ENCODE results near the gene GATA1.
A peak's percentile ranks its signal among the peaks of the same experiment; 100 is the strongest.
"Not testable (repeated sequence)": the region's sequence is repeated elsewhere in the genome, so short reads cannot be mapped to it uniquely, and the experiment has no call there.

Gene GATA1

DNA sequence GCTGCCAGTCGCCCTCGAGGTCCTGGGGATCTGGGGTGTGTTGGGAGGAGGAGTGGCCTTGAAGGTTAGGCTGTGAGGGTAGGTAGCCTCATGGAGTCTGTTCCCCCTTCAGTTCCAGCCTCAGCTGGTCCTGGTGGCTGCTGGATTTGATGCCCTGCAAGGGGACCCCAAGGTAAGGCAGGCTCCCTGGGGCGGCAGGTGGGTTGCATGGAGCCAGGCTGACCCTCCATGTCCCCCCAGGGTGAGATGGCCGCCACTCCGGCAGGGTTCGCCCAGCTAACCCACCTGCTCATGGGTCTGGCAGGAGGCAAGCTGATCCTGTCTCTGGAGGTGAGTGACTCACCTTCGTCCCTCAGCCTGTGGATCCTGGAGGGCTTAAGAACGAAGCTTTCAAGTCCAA is 28.3 kb downstream of the GATA1 start:
- no peak for DNase-seq (ENCODE audit: low read depth)

GRCh38 chrX:48815266-48815665 is 28.9 kb downstream of the GATA1 start:
- no peak for DNase-seq (ENCODE audit: low read depth)

DNA sequence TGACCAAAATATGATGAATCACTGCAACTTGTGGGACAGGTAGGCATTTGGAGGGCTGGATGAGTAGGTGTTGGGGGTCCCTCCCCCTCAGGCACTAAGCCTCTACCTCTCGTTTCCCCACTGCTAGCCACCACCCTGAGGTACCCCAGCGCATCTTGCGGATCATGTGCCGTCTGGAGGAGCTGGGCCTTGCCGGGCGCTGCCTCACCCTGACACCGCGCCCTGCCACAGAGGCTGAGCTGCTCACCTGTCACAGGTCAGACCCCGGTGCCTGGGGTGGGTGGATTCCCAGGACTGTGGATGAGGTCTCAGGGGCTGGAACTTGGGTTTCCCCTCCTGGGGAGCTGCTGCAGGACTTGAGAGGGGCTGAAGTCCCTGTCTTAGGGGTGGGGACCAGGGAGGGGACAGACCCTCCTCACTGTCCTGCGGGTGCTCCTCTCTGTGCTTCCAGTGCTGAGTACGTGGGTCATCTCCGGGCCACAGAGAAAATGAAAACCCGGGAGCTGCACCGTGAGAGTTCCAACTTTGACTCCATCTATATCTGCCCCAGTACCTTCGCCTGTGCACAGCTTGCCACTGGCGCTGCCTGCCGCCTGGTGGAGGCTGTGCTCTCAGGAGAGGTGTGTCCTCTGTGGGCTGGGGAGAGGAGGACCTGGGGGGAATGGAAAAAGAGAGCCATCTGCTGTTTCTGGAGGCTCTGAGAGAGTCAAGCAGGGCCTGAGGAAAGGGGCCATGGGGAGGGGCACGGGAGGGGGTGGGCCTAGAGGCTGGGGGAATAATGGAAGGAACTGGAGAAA is 29.8 kb downstream of the GATA1 start:
- no peak for DNase-seq (ENCODE audit: low read depth)

GRCh38 chrX:48818098-48818497 is 31.7 kb downstream of the GATA1 start:
- DNase-seq (ENCODE audit: low read depth) = no peak

GRCh38 chrX:48818866-48819265 is 32.5 kb downstream of the GATA1 start:
- no peak for DNase-seq (ENCODE audit: low read depth)

- not testable (repeated sequence) for DNase-seq (ENCODE audit: low read depth)
Measured at GRCh38 chrX:48819394-48819793, 33.0 kb downstream of the GATA1 start.

DNA sequence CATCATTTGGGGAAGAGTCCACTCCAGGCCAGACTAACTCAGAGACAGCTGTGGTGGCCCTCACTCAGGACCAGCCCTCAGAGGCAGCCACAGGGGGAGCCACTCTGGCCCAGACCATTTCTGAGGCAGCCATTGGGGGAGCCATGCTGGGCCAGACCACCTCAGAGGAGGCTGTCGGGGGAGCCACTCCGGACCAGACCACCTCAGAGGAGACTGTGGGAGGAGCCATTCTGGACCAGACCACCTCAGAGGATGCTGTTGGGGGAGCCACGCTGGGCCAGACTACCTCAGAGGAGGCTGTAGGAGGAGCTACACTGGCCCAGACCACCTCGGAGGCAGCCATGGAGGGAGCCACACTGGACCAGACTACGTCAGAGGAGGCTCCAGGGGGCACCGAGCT is 36.7 kb downstream of the GATA1 start:
- no peak for DNase-seq (ENCODE audit: low read depth)

DNA sequence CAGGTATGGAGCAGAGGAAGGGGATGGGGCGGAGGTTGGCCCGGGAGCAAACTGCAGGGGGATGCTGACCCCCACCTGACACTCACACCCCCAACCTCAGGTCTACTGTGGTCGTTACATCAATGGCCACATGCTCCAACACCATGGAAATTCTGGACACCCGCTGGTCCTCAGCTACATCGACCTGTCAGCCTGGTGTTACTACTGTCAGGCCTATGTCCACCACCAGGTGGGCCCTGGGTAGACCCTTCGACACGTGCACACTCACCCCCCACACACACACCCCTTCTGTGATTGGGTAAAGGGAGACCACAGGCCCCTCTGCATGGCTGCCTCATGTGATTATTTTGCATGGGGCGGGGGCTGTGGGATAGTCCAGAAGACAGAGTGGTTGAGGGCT is 37.7 kb downstream of the GATA1 start:
- no peak for DNase-seq (ENCODE audit: low read depth)

GRCh38 chrX:48826135-48826875 is 39.9 kb downstream of the GATA1 start, which contains the start of gene ERAS:
ERAS (plus strand) TSS chrX:48826513; CDS start chrX:48829124, 2,611 bp downstream.
- no peak for DNase-seq (ENCODE audit: low read depth)

GRCh38 chrX:48826876-48827653 is 40.7 kb downstream of the GATA1 start:
- no peak for DNase-seq (ENCODE audit: low read depth)

DNA sequence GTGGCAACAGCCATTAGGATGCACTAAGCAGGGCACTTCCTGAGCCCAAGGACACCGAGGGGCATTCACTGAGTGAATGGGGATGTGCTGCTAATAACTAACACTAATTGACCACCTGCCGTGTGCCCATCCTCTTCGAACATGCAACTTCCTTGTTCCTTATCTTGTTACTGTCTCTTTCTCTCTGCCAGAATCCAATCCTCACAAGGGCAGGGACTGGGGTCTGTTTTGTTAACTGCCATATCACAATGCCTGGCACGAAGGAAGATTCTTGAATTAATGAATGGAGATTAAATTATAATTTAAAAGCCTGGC is 41.2 kb downstream of the GATA1 start:
- DNase-seq (ENCODE audit: low read depth) = no peak

- DNase-seq (ENCODE audit: low read depth) = no peak
Measured at GRCh38 chrX:48829016-48829735, 42.8 kb downstream of the GATA1 start.

GRCh38 chrX:48831136-48831908 is 44.9 kb downstream of the GATA1 start:
- no peak for DNase-seq (ENCODE audit: low read depth)

DNA sequence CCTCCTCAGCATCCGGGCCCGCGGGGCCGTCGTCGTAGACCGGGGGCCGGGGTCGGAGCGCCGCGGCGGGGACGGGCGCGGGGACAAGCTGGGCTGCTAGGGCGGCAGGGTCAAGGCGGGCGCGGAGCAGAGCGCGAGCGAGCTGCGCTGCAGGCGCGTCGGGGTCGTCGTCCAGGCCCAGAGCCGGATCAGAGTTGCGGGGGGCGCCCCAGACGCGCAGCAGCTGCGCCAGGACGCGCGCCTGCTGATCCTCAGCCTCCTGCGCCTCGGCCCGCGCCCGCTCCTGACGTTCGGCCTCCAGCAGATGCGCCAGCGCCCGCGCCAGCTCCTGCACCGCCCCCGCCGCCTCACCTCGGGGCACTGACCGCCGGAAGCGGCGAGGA is 45.5 kb downstream of the GATA1 start:
- DNase-seq (ENCODE audit: low read depth) = no peak

GRCh38 chrX:48833542-48834138 is 47.2 kb downstream of the GATA1 start:
- peak; percentile 4 for DNase-seq (ENCODE audit: low read depth)

DNA sequence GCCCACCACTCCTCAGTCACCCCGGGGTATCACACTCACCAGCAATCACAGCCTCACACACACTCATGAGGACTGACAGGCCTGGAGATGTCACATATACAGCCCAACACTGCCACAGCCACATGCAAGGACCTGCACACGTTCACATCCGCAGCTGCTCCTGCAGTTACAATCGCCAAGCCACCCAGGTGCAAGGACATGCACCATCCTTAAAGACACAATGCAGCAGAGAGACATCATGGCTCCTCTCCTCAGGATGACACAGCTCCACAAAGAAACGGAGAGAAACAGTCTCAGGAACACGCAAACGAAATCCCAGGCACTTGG is 48.0 kb downstream of the GATA1 start:
- DNase-seq (ENCODE audit: low read depth) = no peak

GRCh38 chrX:48835524-48836329 is 49.3 kb downstream of the GATA1 start, which contains the start of gene PCSK1N:
PCSK1N (minus strand) TSS chrX:48835610; CDS start chrX:48835532, 78 bp downstream.
- no peak for DNase-seq (ENCODE audit: low read depth)

- no peak for DNase-seq (ENCODE audit: low read depth)
Measured at GRCh38 chrX:48839686-48840085, 53.3 kb downstream of the GATA1 start.
